GM18861 (cell line): Measurements from ENCODE around the gene NUDT9.
A peak's percentile ranks its signal among the peaks of the same experiment; 100 is the strongest.
"Not testable (repeated sequence)": the region's sequence is repeated elsewhere in the genome, so short reads cannot be mapped to it uniquely, and the experiment has no call there.

Source experiments
- ATAC-seq: cut with Tn5 transposase; IDR thresholded peaks from one replicate; pipeline ENCODE4 v1.9.1; 2021; ENCODE audit not compliant: unreplicated experiment

The NUDT9 gene

GRCh38 chr4:87422104-87423052 lies at the start of gene NUDT9:
TSS of gene NUDT9 (plus strand) at chr4:87422573. CDS start at chr4:87422906, 333 bp downstream.
- peak; percentile 77 for ATAC-seq

- peak; percentile 69 for ATAC-seq
Measured at GRCh38 chr4:87375719-87376291, 46.6 kb upstream of the NUDT9 start.

- no peak for ATAC-seq
Measured at GRCh38 chr4:87377816-87378215, 44.6 kb upstream of the NUDT9 start.

GRCh38 chr4:87382116-87382515 lies 40.3 kb upstream of the NUDT9 start:
- no peak for ATAC-seq

GRCh38 chr4:87382931-87383330 lies 39.4 kb upstream of the NUDT9 start:
- ATAC-seq: no peak

GRCh38 chr4:87384466-87385132 lies 37.8 kb upstream of the NUDT9 start:
- ATAC-seq: not testable (repeated sequence)

- ATAC-seq: no peak
Measured at GRCh38 chr4:87387237-87387636, 35.1 kb upstream of the NUDT9 start.

- no peak for ATAC-seq
Measured at GRCh38 chr4:87388901-87389300, 33.5 kb upstream of the NUDT9 start.

- not testable (repeated sequence) for ATAC-seq
Measured at GRCh38 chr4:87390055-87390454, 32.3 kb upstream of the NUDT9 start.

- ATAC-seq: no peak
Measured at GRCh38 chr4:87390551-87390890, 31.9 kb upstream of the NUDT9 start.

GRCh38 chr4:87390891-87391575 lies 31.3 kb upstream of the NUDT9 start, which contains the start of gene HSD17B11:
TSS of gene HSD17B11 (minus strand) at chr4:87391188. CDS start at chr4:87391070, 118 bp downstream.
- peak; percentile 100 for ATAC-seq

- no peak for ATAC-seq
Measured at GRCh38 chr4:87391576-87392054, 30.8 kb upstream of the NUDT9 start.

- no peak for ATAC-seq
Measured at GRCh38 chr4:87392183-87392582, 30.2 kb upstream of the NUDT9 start.

GRCh38 chr4:87395073-87395472 lies 27.3 kb upstream of the NUDT9 start:
- not testable (repeated sequence) for ATAC-seq

GRCh38 chr4:87395851-87396250 lies 26.5 kb upstream of the NUDT9 start:
- ATAC-seq: not testable (repeated sequence)

GRCh38 chr4:87399148-87399547 lies 23.2 kb upstream of the NUDT9 start:
- no peak for ATAC-seq

GRCh38 chr4:87399954-87400353 lies 22.4 kb upstream of the NUDT9 start:
- no peak for ATAC-seq

GRCh38 chr4:87403732-87404131 lies 18.6 kb upstream of the NUDT9 start:
- not testable (repeated sequence) for ATAC-seq

GRCh38 chr4:87405211-87405820 lies 17.1 kb upstream of the NUDT9 start:
- no peak for ATAC-seq

GRCh38 chr4:87406462-87406861 lies 15.9 kb upstream of the NUDT9 start:
- ATAC-seq: no peak
